Epidermal melanocyte (primary cell): ENCODE measurements around the gene BTBD7.

Experiments
- DNase-seq: peaks from one replicate; pipeline ENCODE4 v3.0.0; 2011; ENCODE audit warnings: low spot score; ENCODE audit not compliant: insufficient read length

The BTBD7 gene

GRCh38 chr14:93305725-93306418, 27.0 kb downstream of the BTBD7 start:
- no peak for DNase-seq

GRCh38 chr14:93304771-93305170, 28.1 kb downstream of the BTBD7 start:
- DNase-seq = no peak

GRCh38 chr14:93303659-93304058, 29.2 kb downstream of the BTBD7 start:
- no peak for DNase-seq

- DNase-seq = no peak
Measured at GRCh38 chr14:93302688-93303581, 29.9 kb downstream of the BTBD7 start.

GRCh38 chr14:93301821-93302447, 30.9 kb downstream of the BTBD7 start:
- no peak for DNase-seq

- no peak for DNase-seq
Measured at GRCh38 chr14:93299866-93300265, 33.0 kb downstream of the BTBD7 start.

GRCh38 chr14:93299416-93299815, 33.4 kb downstream of the BTBD7 start:
- DNase-seq = no peak

- DNase-seq = no peak
Measured at GRCh38 chr14:93295541-93296220, 37.2 kb downstream of the BTBD7 start.

GRCh38 chr14:93286212-93286890, 46.5 kb downstream of the BTBD7 start:
- DNase-seq = no peak

- no peak for DNase-seq
Measured at GRCh38 chr14:93285044-93285443, 47.8 kb downstream of the BTBD7 start.

GRCh38 chr14:93281937-93282336, 50.9 kb downstream of the BTBD7 start:
- no peak for DNase-seq

- no peak for DNase-seq
Measured at GRCh38 chr14:93280743-93281142, 52.1 kb downstream of the BTBD7 start.

- DNase-seq = no peak
Measured at GRCh38 chr14:93276031-93276716, 56.7 kb downstream of the BTBD7 start.

- DNase-seq = no peak
Measured at GRCh38 chr14:93274055-93274806, 58.6 kb downstream of the BTBD7 start.

- no peak for DNase-seq
Measured at GRCh38 chr14:93271111-93271510, 61.7 kb downstream of the BTBD7 start.

- no peak for DNase-seq
Measured at GRCh38 chr14:93269341-93270068, 63.3 kb downstream of the BTBD7 start.

GRCh38 chr14:93268406-93268805, 64.4 kb downstream of the BTBD7 start:
- DNase-seq = no peak

GRCh38 chr14:93267149-93267711, 65.6 kb downstream of the BTBD7 start:
- no peak for DNase-seq

- no peak for DNase-seq
Measured at GRCh38 chr14:93266127-93266526, 66.7 kb downstream of the BTBD7 start.
